HEK293T (cell line): ENCODE data around the gene KLHDC7B.
A peak's percentile ranks its signal among the peaks of the same experiment; 100 is the strongest.

ENCODE experiments used
- CTCF ChIA-PET: fragments of 350-600 bp; formaldehyde crosslinking; extraction: SDS; loops from one replicate; lab custom pipeline; 2021; ENCODE audit warnings: antibody characterized with exemption, inconsistent platforms; lab: Yijun Ruan, JAX
- POLR2A ChIA-PET: fragments of 350-600 bp; formaldehyde crosslinking; extraction: SDS; loops from one replicate; lab custom pipeline; 2020; ENCODE audit warnings: antibody characterized with exemption, inconsistent platforms; lab: Yijun Ruan, JAX
- DNase-seq: peaks from one replicate; pipeline ENCODE4 v3.0.0; 2012; ENCODE audit warnings: mixed read lengths; ENCODE audit errors: extremely low spot score
- ARNT ChIP-seq: fragments of 450-650 bp; IDR thresholded peaks from 2 replicates; pipeline ENCODE4 v1.6.1; 2017; ENCODE audit warnings: mild to moderate bottlenecking
- BHLHE40 ChIP-seq: fragments of 450-650 bp; IDR thresholded peaks from 2 replicates; pipeline ENCODE4 v1.6.1; 2016; ENCODE audit warnings: mild to moderate bottlenecking, moderate library complexity, borderline replicate concordance
- CTBP1 ChIP-seq: fragments of 450-650 bp; IDR thresholded peaks from 2 replicates; pipeline ENCODE4 v1.6.1; 2016; ENCODE audit warnings: borderline replicate concordance
- ELF4 ChIP-seq: fragments of 450-650 bp; IDR thresholded peaks from 2 replicates; pipeline ENCODE4 v1.6.1; 2017; ENCODE audit warnings: antibody characterized with exemption
- FOXA1 ChIP-seq: fragments of 450-650 bp; IDR thresholded peaks from 2 replicates; pipeline ENCODE4 v1.6.1; 2016; ENCODE audit warnings: mild to moderate bottlenecking
- FOXK2 ChIP-seq: fragments of 450-650 bp; IDR thresholded peaks from 2 replicates; pipeline ENCODE4 v1.6.1; 2016; ENCODE audit warnings: mild to moderate bottlenecking
- FOXM1 ChIP-seq: fragments of 450-650 bp; IDR thresholded peaks from 2 replicates; pipeline ENCODE4 v1.6.1; 2017; ENCODE audit warnings: mild to moderate bottlenecking, borderline replicate concordance
- HDGF ChIP-seq: fragments of 450-650 bp; IDR thresholded peaks from 2 replicates; pipeline ENCODE4 v1.6.1; 2017; ENCODE audit warnings: antibody characterized with exemption, borderline replicate concordance
- L3MBTL2 ChIP-seq: fragments of 450-650 bp; conservative IDR thresholded peaks from 2 replicates; pipeline ENCODE4 v1.6.1; 2016; ENCODE audit warnings: mild to moderate bottlenecking
- LEF1 ChIP-seq: fragments of 450-650 bp; IDR thresholded peaks from 2 replicates; pipeline ENCODE4 v1.6.1; 2017; ENCODE audit warnings: mild to moderate bottlenecking, borderline replicate concordance
- NFRKB ChIP-seq: fragments of 450-650 bp; IDR thresholded peaks from 2 replicates; pipeline ENCODE4 v1.6.1; 2016; ENCODE audit warnings: mild to moderate bottlenecking, moderate library complexity
- PKNOX1 ChIP-seq: fragments of 450-650 bp; IDR thresholded peaks from 2 replicates; pipeline ENCODE4 v1.6.1; 2016
- SP1 ChIP-seq: fragments of 450-650 bp; IDR thresholded peaks from 2 replicates; pipeline ENCODE4 v1.6.1; 2017
- SUZ12 ChIP-seq: fragments of 450-650 bp; IDR thresholded peaks from 2 replicates; pipeline ENCODE4 v1.6.1; 2016; ENCODE audit warnings: mild to moderate bottlenecking
- TARDBP ChIP-seq: fragments of 450-650 bp; IDR thresholded peaks from 2 replicates; pipeline ENCODE4 v1.6.1; 2016
- ZNF384 ChIP-seq: fragments of 450-650 bp; IDR thresholded peaks from 2 replicates; pipeline ENCODE4 v1.6.1; 2016

Gene KLHDC7B

GRCh38 chr22:50527921-50528681 is 17.6 kb upstream of the KLHDC7B start:
- DNase-seq = no peak

GRCh38 chr22:50528682-50529415 is 16.9 kb upstream of the KLHDC7B start:
- POLR2A ChIA-PET = interaction anchor here (0.6 kb wide), 1 partner anchor 20 kb away, joined by 3 read pairs; no protein-coding TSS in a partner anchor
- no peak for DNase-seq

More at GRCh38 chr22:50527921-50528681, 17.6 kb upstream of the KLHDC7B start:
- ChIA-PET CTCF (no interaction called here), POLR2A (interaction anchor here (0.6 to 7.1 kb wide), 2 partner anchors 19 kb away, joined by 3 to 193 read pairs; partner anchors contain the start of genes LMF2 and NCAPH2)
- TF ChIP-seq TARDBP = no peak
- no peak for TF ChIP-seq CTBP1
- TF ChIP-seq PKNOX1 = no peak
- TF ChIP-seq L3MBTL2 = no peak
- no peak for TF ChIP-seq HDGF
- no peak for TF ChIP-seq NFRKB
- no peak for TF ChIP-seq FOXK2
- no peak for TF ChIP-seq ARNT
- no peak for TF ChIP-seq SP1
- no peak for TF ChIP-seq ELF4

DNA sequence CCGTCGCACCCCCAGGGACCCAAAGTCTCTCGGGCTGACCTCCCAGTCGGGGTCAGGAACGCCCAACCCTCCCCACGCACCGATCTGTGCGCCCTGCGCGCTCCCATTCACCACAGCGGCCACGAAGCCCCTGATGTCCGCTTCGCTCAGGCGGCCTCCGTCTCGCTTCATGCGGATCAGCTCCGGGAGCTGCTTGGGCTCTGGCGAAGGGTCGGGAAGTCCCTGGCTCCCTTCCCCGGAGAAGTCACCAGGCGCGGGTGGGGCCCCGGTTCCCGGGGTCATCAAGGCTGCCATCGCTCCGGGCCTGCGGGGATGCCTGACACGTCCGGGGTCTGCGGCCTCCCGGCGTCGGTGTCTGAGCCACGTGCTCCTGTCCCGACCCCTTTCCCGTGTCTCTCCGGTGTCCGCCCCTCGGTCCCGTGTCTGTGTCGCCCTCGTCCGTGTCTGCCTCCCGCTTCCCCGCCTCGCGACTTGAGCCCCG is 16.2 kb upstream of the KLHDC7B start:
- CTCF ChIA-PET = no interaction called here
- POLR2A ChIA-PET = no interaction called here

More at GRCh38 chr22:50528682-50529415, 16.9 kb upstream of the KLHDC7B start:
- CTCF ChIA-PET = no interaction called here
- no peak for TF ChIP-seq SUZ12
- no peak for TF ChIP-seq ARNT
- TF ChIP-seq L3MBTL2 = 0 out of 2 replicates have a peak, but pooled peaks have one; percentile 27
- no peak for TF ChIP-seq CTBP1
- no peak for TF ChIP-seq ELF4
- TF ChIP-seq NFRKB = no peak
- no peak for TF ChIP-seq TARDBP

GRCh38 chr22:50529897-50530579 is 15.7 kb upstream of the KLHDC7B start, which contains the start of gene TYMP:
Gene TYMP (minus strand): TSS chr22:50530012. CDS start chr22:50529709, 303 bp downstream.
- TF ChIP-seq ELF4 (no peak), BHLHE40 (no peak), ZNF384 (no peak), FOXK2 (no peak), FOXA1 (no peak), FOXM1 (no peak), LEF1 (no peak), NFRKB (no peak), HDGF (no peak), SUZ12 (no peak), PKNOX1 (no peak), TARDBP (no peak), L3MBTL2 (no peak; the same call in 1 of the 2 replicates), SP1 (no peak), CTBP1 (no peak), ARNT (no peak)
- POLR2A ChIA-PET = no interaction called here
- CTCF ChIA-PET = no interaction called here
- no peak for DNase-seq

More for the DNA sequence above, 16.2 kb upstream of the KLHDC7B start:
- DNase-seq = no peak
- no peak for TF ChIP-seq FOXA1
- TF ChIP-seq FOXM1 = no peak
- no peak for TF ChIP-seq PKNOX1
- TF ChIP-seq NFRKB = no peak
- no peak for TF ChIP-seq ELF4
- TF ChIP-seq ARNT = no peak
- no peak for TF ChIP-seq CTBP1
- no peak for TF ChIP-seq TARDBP
- no peak for TF ChIP-seq BHLHE40
- no peak for TF ChIP-seq L3MBTL2

GRCh38 chr22:50530580-50530876 is 15.2 kb upstream of the KLHDC7B start:
- ChIA-PET CTCF (no interaction called here), POLR2A (no interaction called here)
- TF ChIP-seq ARNT = no peak
- TF ChIP-seq SUZ12 = no peak
- no peak for TF ChIP-seq ELF4
- TF ChIP-seq ZNF384 = no peak
- TF ChIP-seq NFRKB = no peak
- TF ChIP-seq CTBP1 = no peak
- no peak for TF ChIP-seq L3MBTL2
- TF ChIP-seq PKNOX1 = no peak
- TF ChIP-seq FOXK2 = no peak
- no peak for TF ChIP-seq SP1
- no peak for TF ChIP-seq FOXA1
- DNase-seq = no peak
